DMS 273 treated with DMSO at 0.1 percent for 48 hours (cell line): ENCODE measurements around the gene FGFRL1.
A peak's percentile ranks its signal among the peaks of the same experiment; 100 is the strongest.

Experiments
- DNase-seq: peaks from one replicate; lab custom pipeline; 2025; lab: John Stamatoyannopoulos, UW

Gene FGFRL1, protein sequence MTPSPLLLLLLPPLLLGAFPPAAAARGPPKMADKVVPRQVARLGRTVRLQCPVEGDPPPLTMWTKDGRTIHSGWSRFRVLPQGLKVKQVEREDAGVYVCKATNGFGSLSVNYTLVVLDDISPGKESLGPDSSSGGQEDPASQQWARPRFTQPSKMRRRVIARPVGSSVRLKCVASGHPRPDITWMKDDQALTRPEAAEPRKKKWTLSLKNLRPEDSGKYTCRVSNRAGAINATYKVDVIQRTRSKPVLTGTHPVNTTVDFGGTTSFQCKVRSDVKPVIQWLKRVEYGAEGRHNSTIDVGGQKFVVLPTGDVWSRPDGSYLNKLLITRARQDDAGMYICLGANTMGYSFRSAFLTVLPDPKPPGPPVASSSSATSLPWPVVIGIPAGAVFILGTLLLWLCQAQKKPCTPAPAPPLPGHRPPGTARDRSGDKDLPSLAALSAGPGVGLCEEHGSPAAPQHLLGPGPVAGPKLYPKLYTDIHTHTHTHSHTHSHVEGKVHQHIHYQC

DNA sequence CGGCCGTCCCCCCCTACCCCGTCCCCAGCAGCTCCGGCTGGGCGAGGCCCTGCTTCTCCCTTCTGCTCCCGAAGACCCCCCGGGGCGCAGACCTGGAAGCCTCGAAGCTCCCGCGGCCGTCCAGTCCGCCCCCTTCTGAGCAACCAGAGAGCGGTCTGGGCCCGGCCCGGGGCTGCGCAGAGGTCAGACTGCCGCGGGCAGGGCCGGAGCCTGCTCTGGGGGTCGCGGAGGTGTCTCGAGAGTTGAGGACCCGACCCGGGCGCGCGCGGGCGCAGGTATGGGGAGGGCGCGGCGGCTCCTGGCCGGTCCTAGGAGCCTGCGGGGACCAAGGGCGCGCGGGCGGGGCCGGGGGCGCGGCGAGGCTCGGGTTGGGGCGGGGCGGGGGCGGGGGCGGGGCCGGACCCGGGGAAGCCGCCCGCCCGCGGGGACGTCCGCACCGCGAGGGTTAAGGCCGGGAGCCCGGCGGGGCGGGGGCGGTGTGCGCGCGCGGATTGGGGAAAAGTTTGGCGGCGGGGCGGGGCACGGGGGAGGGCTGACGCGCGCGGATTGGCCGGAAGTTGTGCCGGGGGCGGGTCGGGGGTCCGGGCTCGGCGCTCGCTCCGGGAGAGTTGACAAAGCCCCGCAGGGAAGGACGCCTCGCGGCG lies at the start of gene FGFRL1:
Gene FGFRL1, plus strand, starts transcription at position 605 of the 644 bp plus-strand sequence. CDS start 860 bp downstream, outside the sequence.
- peak; percentile 67 for DNase-seq

DNA sequence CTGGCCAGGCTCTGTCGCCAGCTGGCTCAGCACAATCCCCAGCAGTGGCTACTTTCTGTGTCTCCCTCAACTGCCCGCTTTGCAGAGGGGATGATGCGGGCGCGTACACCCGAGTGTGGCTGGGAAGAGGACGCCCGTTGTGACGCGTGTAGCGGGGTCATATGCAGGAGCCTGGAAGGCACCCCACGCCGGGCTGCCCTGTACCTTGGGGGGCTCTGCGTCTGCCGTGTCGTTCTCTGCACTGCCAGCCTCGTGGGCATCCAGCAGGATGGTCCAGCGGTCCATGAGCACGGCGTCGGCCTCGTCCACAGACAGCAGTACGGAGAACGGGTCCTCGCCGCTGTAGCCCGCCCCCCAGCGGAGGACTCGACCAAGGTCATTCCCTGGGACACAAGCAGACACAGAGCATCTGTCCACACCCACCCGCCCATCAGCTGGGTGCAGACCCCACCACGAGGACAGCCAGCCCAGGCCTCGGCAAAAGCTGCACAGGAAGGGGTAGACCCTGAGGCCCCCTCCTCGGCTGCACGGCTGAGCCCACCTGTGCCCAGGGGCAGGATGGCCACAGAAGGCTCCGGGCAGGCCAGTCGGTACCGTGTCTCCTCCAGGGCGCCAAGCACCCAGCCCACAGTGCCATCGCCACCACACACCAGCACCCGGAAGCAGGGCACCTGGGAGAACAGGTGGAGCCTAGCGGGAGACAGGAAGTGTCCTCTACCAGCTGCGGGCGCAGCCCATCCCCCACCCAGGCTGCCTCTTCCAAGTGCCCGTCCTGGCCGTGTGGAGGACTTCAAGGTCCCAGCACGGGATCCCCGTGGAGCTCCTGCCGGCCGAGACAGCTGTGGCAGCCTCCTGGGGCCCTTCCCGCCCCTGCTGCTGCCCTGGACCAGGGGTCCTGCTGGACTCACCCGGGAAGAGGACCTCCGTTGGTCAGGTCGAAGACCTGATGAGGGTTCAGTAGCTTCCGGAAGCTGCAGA lies 48.9 kb upstream of the FGFRL1 start:
- DNase-seq: no peak

DNA sequence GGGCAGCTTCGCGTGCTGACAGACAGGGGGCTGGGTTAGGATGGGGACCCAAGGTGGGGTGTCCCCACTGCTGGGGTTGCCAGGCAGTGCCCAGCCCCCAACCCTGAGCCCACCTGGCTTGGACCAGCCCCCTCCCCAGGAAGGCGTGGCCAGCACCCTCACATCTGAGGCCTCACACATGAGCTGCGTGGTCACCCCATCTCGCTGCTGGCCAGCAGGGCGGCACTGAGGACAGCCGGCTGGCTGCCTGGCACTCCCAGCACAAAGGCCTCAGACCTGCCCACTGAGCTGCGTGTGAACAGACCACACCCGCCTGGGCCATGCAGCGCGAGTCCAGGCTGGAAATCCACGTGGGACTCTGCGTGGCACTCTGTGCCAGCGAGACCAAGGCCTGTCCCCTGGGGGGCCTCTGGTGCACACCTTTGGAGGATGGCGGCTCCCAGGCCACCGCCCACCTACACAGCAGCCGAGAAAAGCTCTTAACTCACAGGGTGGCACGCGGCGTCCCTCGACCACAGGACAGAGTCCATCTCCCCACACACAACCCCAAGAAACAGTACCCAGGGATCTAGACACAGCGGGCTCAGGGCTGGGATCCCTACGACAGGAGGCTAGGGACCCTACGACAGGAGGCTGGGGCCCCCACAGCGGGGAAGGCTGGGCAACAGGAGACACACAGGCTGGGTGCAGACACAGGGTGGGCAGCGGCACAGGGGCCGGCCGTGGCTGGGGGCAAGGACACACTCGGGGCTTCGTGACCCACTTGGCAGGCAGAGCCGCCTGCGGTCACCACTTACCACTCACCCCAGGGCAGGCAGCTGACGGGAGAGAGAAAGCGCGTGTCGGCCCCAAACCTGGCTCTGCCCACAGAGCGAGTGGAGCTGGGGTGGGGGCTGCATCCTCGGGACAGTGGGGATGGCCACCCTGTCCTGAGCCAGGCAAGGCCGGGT lies 47.9 kb upstream of the FGFRL1 start:
- no peak for DNase-seq

DNA sequence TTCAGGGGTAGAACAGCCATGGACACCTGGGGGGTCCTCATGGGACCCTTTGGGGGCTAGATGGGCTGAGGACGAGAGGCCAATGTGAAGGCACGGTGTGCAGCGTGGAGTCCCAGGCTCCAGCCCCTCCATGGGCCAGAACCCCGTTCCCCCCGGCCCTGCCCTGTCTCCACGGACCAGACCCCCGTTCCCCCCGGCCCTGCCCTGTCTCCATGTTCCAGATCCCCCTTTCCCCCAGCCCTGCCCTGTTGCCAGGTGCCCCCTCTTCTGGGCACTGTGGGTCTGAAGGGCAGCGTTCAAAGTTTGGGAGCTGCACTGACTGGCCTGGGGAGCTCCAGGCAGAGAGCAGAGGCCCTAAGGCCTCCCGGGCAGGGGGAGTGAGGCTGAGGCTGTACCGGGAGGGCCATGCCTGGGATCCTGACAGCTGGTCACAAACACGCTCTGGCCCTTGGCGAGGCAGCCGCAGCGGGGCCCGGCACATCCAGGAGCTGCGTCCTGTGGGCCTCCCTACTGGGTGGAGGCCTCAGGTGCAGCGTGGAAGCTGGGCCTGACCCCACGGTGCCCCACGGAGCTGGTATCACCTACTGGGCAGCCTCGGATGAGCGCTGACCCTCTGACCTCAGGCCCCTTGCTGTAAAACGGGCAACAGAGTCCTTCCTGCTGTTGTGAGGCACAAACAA lies 46.9 kb upstream of the FGFRL1 start:
- DNase-seq: no peak

DNA sequence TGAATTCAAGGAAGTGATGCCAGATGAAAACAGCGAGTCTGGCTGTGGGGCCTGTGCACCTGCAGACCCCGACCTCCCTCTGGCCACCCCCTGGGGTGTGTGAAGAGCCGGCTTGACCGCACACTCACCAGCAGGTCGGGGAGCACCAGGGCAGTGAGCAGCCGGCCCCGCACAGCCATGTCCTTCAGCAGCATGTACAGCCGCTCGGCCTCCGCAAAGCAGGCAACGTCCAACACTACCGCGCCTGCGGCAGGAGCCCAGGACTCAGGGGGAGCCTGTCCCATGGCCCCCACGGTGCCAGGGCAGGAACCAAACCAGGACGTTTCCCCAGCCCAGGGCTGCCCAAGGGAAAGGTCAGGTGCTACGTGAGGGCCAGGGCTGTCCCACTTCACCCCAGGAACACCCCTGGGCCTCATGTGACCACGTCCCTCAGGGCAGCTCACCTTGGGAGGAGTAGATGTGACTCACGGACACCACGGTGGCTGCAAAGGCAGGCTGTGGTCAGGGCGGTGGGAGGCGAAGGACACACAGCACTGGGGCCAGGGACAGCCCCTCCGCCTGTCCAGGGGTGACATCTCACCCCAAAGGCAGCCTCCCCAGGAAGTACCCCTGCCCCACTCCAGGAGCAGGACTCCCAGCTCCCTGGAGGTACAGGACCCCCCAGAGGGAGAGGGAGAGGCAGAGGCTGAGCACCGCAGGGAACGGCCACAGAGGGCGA lies 46.2 kb upstream of the FGFRL1 start:
- no peak for DNase-seq

DNA sequence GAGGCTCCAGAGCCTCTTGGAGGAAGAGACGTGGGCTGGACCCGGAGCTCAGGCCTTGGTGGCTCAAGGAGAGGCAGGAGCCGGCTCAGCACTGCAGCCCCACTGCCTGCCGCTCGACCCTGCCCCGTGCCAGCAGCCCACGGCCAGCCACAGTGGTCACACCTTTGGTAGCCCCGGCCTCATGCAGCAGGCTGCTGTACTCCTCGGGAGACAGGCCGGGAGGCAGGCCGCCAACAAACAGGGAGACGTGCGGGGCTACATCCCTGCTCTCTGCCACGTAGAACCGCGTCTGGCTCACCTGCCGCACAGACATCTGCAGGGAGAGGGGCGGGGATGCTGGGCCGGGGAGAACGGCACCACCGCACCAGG lies 45.7 kb upstream of the FGFRL1 start:
- no peak for DNase-seq

DNA sequence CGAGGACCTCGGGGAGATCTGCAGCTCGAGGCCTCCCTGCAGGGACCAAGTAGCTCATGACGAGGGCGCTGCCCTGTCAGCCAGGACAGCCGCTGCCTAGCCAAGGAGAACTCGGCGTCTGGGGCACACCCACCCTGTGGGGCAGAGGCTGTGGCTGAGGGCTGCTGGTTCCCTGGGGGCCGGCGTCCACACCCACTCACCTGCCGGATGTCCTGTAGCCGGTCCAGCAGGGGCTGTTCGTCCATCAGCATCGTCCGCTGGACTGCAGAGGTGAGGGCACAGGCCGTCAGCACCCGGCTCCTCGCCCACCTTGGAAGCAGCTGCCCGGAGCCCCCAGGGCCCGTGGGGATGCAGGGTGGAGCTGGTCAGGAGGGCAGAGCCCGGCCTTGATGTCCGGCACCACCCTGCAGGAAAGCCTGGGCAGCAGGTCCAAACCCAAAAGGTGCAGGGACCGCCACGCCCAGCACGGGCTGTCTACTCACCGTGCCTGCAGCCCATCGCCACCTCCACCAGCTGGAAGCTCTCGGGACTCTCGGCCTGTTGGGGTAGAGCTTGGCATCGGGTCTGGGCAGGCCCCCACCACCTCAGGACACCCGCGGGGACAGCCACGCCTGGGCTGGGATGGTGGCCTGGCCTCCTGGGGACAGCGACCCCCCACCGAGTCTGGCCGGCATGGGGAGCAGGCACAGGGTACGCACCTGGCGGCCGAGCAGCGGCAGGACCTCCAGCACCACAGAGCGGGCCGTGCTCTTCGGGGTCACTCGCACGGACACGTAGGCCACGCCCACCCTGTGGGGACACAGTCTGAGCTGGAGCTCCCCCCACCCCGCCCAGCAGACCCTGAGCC lies 44.9 kb upstream of the FGFRL1 start:
- DNase-seq: no peak

DNA sequence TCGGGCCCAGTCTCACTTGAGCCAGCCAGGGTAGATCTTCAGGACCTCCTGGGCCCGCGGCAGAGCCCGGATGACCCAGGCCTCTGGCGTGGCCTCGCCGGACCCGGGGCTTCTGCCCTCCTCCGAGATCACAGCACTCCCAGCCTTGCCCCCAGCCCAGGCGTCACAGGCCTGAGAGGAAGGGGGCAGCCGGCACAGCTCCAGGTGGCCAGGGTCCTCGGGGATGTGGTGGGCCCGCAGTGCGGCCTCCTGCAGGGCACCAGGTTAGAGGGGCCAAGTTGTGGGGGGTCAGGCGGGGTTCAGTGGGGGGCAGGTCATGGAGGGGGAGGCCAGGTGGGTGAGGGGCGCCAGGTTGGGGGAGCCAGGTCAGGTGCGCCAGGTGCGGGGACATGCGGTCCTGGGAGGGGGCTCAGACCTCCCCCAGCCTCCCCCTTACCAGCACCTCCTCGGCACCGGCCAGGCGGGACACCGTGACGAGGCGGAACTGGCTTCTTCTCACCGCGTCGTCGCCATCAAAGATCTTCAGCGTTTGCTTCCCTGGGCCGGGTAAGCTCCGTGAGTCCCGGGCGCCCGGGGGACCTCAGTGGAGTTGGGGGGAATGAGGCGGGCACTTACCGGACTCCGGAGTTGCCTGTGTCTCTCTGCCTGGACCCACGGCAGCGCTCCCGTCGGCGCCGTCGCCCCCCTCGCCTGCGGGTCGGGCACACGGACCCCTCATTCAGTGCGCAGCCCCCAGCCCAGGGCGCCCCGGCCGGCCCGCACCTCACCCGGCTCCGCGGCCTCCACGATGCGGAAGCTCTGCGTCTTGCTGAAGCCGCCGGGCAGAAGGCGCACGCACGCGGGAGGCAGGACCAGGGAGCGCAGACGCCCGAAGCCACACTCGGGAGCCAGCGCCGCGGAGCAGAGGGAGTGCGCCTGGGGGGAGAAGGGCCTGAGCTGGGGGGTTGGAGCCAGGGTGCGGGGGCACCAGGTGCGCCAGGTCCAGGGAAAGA lies 44.0 kb upstream of the FGFRL1 start:
- DNase-seq: no peak

DNA sequence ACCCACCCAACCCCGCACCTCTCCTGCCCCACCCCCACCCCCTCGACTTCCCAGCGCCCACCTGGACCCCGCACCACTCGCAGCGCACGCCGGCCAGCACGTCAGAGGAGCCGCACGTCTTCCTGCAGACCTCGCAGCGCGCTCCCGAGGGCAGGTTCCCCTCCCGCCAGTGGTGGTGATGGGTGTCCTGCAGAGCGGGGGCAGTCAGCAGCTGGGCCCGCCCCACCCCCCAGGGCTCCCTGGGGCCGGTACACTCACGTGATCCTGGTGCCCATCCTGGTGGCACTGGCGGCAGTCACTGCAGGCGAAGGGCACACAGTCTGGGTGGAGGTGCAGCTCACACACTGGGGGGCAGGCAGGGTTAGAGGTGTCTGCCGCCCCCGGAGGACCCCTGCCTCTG lies 43.2 kb upstream of the FGFRL1 start:
- DNase-seq: no peak

DNA sequence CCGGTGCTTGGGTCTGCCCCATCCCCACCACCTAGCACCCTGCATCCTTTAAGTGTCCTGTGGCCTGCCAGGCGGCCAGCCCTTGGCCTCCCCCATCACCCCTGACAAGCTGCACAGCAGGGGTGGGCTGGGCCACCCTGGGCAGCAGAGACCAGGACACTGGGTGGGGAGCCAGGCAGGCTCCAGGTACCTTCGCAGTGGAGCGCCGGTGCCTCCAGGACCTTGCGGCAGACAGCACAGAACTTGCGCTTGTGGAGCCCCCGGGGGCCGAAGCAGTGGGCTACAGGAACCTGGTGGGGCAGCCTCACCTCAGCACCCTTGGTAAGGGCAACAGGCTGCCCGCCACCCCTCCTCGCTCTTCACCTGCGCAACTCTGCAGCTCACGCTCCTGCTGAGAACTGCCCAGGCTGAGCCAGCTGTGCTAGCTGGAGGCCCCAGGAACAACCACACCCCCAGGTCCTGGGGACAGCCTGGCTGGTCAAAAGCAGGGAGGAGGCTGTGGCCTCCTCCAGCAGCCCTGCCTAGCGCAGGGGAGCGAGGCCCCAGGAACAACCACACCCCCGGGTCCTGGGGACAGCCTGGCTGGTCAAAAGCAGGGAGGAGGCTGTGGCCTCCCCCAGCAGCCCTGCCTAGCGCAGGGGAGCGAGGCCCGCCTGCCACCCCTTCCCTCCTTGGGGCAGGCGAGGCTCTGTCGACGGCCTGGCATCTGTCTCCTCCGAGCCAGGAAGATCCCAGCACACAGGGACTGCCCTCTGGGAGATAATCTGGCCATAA lies 42.6 kb upstream of the FGFRL1 start:
- no peak for DNase-seq

DNA sequence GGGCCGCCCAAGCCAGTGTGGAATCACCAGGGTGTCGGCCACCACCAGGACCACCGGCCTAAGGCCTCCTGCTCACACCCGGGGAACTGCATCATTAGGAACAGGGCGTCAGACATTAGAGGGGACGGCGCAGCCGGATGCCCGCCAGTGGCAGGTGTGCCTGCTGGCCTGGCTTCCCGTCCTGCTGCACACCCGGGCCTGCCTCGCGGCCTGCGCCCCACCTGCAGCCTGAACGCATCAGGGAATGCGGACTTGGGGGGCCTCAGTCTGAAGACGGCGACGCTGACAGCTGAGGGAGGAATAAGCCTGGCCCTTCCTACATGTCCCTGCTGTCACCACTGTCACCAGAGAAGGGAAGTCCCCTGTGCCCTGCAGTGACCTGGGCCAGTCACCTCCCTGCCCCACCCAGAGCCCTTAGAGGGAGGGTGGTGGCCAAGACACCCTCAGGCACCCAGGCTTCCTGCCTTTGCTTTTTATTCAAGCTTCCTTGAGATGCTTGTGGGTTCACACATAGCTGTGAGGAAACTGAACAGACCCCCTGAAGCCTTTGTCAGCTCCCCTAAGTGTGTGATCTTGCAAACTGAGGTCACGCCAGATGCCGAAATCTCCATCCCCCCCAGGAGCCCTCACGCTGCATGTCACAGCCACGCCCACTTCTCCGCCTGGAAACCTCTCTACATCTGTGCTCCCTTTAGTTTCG lies 41.2 kb upstream of the FGFRL1 start:
- DNase-seq: no peak

DNA sequence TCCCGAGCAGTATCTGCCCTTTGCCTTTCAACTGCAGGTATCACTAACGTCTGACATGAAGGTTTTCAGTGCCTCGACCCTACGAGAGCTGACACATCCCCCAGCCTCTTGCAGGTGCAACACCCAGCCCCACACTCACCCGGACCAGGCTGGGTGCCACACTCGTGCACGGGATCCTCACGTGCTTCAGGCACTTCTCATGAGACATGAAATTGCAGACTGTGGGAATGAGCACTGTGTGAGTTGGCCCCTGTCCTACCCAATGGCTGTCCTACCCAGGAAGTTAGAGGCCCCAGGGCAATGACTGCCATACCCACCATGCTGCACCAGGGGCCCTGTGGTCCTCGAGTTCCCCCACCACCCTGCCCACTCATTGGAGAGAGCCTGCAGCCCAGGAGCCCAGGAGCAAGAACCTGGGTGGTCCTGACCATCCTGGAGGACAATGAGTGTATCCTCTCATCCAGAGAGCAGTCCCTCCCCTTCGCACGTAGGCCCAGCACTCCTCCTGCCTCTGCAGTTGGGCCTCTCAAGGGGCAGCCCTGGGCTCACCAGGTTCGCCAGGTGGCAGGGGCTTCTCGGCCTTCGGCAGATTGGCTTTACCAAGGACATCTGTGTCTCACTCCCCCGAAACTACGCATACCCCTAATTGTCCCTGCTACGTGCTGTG lies 40.4 kb upstream of the FGFRL1 start:
- DNase-seq: no peak

DNA sequence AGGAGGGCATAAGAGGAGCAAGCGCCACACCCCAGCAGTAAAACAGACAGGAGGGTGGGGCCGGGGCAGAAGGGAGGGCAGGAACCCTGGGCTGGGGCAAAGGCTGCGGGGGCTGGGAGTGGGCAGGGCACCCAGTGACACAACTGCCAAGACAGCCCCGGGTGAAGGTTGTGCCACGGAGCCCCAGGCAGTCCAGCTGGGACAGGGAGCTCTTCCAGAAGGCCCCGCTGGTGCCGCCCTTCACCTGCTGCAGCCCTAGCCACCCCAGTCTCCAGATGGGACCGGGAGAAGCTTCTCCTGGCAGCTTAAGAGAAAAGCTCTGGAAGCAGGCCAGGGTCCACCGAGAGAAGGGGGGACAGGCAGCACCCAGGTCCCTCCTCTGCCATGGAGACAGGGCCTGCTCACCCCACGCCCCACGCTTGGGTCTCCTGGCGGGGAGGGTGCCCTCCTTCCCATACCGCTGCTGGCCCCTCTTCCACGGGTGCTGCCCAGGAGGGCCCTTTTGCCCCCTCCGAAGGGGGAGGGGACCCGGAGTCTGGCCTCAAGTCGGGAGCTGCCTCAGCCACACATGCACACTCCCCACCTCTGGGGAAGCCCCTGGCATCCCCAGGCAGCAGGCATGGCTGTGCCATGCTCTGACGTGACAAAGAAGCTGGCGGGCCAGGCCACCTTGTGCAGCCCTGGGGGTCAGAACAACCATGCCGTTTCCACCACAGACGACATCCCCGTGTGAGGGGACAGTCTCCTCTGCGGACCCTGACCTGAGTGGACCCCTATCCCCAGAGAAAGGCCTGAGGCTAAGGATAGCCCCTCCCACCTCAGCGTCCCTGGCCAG lies 39.5 kb upstream of the FGFRL1 start:
- DNase-seq: no peak

DNA sequence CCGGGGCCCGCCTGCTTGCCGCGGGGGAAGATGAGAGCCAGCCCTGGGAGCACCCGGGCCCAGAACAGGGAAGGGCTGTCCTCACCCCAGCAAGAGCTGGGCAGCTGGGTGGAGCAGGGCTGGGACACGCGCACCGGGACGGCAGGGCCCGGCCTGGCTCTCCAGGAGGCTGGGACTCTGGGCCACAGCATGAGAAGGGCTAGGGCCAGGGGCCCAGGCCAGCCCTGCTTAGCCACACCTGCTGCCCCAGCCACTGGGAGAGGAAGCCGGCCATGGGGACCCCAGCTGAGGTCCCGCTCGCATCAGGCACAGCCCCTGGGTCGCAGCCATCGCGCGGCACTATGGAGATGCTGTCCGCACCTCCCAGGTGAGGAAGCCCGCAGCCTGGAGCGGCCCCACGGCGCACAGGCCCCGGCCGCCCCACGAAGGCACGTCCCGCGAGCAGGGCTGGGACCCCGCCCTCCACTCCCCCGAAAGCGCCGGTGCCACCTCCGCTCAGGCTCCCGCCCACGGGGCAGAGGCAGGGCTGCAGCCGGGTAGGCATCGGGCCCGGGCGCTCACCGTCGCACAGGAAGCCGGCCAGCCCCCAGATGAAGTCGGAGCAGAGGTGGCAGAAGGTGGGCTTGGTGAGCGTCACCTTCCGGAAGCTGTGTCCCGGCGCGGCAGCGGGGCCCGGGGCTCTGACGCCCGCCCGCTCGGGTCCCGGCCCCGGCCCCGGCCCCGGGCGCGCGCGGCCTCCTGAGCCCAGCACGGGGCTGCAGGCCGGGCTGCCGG lies 38.6 kb upstream of the FGFRL1 start:
- DNase-seq: no peak
